PFSK-1 (cell line): ENCODE data around the gene ANKFN1.
A peak's percentile ranks its signal among the peaks of the same experiment; 100 is the strongest.

Experiments used
- FOXP2 ChIP-seq: optimal IDR thresholded peaks from 2 replicates; pipeline ENCODE3; 2011; ENCODE audit warnings: borderline replicate concordance, control low read depth, inconsistent platforms; ENCODE audit not compliant: insufficient read depth; ENCODE audit errors: extremely low read length, extremely low read depth
- POLR2AphosphoS5 ChIP-seq: IDR thresholded peaks from 2 replicates; pipeline ENCODE4 v1.6.1; 2012; ENCODE audit warnings: low read depth, mild to moderate bottlenecking, control low read depth, low read length, moderate library complexity
- REST ChIP-seq, 2 experiments: IDR thresholded peaks; 2 replicates each; pipeline versions ENCODE4 v1.6.1 to v1.8.0; 2011 to 2012; ENCODE audit warnings: low read depth in 2 of 2, low read length in 2 of 2, control low read depth in 1 of 2, inconsistent platforms in 1 of 2, mild to moderate bottlenecking in 1 of 2, moderate library complexity in 1 of 2; ENCODE audit not compliant: insufficient read depth in 1 of 2
- SIN3A ChIP-seq: IDR thresholded peaks from 2 replicates; pipeline ENCODE4 v1.6.1; 2012; ENCODE audit warnings: mild to moderate bottlenecking, low read length, moderate library complexity, borderline replicate concordance; ENCODE audit not compliant: insufficient read depth
- TAF1 ChIP-seq: IDR thresholded peaks from 2 replicates; pipeline ENCODE4 v1.6.1; 2012; ENCODE audit warnings: low read length, control low read depth, borderline replicate concordance; ENCODE audit not compliant: insufficient read depth

The ANKFN1 gene

GRCh38 chr17:56445692-56446411, 292.6 kb downstream of the ANKFN1 start:
- TF ChIP-seq FOXP2 (no peak), TAF1 (no peak), SIN3A (no peak), REST (IDR thresholded peaks at IDR 0.05; ENCODE audit: insufficient read depth in 1 of 2, low read depth in 2 of 2, low read length in 2 of 2) (no peak), POLR2AphosphoS5 (no peak)

- TF ChIP-seq REST (IDR thresholded peaks at IDR 0.05; ENCODE audit: insufficient read depth in 1 of 2, low read depth in 2 of 2, low read length in 2 of 2) (no peak), FOXP2 (no peak), POLR2AphosphoS5 (no peak), SIN3A (no peak), TAF1 (no peak)
Measured at GRCh38 chr17:56447171-56447570, 293.9 kb downstream of the ANKFN1 start.

- TF ChIP-seq POLR2AphosphoS5 (no peak), FOXP2 (no peak), REST (IDR thresholded peaks at IDR 0.05; ENCODE audit: insufficient read depth in 1 of 2, low read depth in 2 of 2, low read length in 2 of 2) (no peak), TAF1 (no peak), SIN3A (no peak)
Measured at GRCh38 chr17:56448371-56448770, 295.1 kb downstream of the ANKFN1 start.

- TF ChIP-seq TAF1 (peak; percentile 71; the same call in 1 of the 2 replicates), FOXP2 (no peak), SIN3A (no peak; the same call in 1 of the 2 replicates), POLR2AphosphoS5 (peak; percentile 61), REST (IDR thresholded peaks at IDR 0.05; ENCODE audit: insufficient read depth in 1 of 2, low read depth in 2 of 2, low read length in 2 of 2) (no peak)
Measured at GRCh38 chr17:56449176-56449575, 295.9 kb downstream of the ANKFN1 start.
